NCI-H82 (cell line): Measurements from ENCODE around the gene ALOX15B.
"Not testable (repeated sequence)": the region's sequence is repeated elsewhere in the genome, so short reads cannot be mapped to it uniquely, and the experiment has no call there.

Experiments used
- DNase-seq: peaks from one replicate; lab custom pipeline; 2025; lab: John Stamatoyannopoulos, UW

Gene ALOX15B

DNA sequence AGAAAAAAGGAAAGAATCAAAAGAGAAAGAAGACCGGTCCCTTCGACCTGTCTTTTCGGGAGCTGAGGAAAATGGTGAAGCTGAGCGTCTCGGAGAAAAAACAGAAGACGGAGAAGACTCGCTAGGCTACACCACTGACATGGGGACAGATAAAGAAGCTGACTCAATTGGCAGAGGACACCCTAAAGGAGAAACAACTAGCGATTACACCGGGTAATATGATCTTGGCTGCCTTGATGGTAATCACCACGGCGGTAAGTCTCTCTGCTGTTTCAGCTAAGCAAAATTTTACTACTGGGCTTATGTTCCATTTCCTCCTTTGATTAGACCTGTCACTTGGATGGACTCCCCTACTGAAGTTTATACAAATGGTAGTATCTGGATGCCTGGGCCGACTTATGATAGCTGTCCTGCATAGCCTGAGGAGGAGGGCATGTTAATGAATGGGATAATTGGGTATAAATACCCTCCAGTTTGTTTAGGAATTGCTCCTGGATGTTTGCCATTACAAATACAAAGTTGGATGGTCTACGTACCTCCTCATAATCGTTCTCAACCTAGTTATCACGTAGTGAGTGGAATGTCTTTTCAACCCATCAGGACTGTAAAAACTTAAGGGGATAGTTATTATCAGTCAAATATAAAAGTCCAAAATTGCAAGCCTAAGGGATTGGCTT, 24.1 kb downstream of the ALOX15B start:
- DNase-seq = peak; percentile 46

- DNase-seq = peak; percentile 73
These were observed 25.1 kb downstream of the ALOX15B start for GRCh38 chr17:8063761-8064534.

- no peak for DNase-seq
These were observed 25.7 kb downstream of the ALOX15B start for GRCh38 chr17:8064561-8065019.

GRCh38 chr17:8066841-8067775, 28.2 kb downstream of the ALOX15B start:
- no peak for DNase-seq

DNA sequence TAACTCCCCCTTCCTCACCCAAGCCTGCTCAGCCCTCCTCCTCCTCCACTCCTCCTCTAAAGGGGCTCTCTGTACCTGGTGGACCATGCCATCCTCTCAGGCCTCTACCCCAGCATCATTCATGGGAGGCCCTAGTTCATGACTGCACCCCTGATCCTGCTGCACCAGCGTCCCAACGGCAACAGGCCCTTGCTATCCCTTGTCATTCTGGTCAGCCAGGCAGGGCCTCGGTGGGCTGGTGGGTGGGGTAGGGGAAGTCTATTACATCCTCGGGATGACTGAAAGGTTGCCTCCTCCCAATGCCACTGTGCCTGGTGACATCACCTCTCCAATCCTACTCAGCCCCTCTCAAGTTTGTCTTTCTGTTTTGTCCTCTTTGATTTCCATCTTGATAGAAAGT, 28.9 kb downstream of the ALOX15B start:
- no peak for DNase-seq

GRCh38 chr17:8068736-8069586, 30.1 kb downstream of the ALOX15B start:
- DNase-seq = no peak

GRCh38 chr17:8069587-8069860, 30.7 kb downstream of the ALOX15B start:
- DNase-seq = peak; percentile 29

DNA sequence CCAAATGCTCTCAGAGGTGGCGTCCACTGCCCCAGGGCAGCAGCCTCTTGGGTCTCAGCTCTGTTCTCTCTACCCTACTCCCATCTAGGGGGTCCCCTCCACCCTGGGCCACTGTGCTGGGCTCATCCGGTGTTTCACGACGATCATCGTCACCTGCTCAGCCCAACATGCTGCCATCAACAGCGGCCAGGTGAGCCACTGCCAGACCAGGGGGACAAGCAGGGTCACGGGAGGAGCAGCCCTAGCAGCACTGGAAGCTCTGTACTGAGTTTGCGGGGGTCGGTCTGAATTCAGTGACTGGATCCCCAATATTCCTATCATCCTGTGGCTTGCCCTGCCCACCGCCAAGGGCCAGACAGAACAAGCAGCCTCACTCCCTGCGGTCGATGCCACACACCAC, 32.6 kb downstream of the ALOX15B start:
- DNase-seq = no peak

GRCh38 chr17:8072341-8072728, 33.5 kb downstream of the ALOX15B start:
- DNase-seq = no peak

DNA sequence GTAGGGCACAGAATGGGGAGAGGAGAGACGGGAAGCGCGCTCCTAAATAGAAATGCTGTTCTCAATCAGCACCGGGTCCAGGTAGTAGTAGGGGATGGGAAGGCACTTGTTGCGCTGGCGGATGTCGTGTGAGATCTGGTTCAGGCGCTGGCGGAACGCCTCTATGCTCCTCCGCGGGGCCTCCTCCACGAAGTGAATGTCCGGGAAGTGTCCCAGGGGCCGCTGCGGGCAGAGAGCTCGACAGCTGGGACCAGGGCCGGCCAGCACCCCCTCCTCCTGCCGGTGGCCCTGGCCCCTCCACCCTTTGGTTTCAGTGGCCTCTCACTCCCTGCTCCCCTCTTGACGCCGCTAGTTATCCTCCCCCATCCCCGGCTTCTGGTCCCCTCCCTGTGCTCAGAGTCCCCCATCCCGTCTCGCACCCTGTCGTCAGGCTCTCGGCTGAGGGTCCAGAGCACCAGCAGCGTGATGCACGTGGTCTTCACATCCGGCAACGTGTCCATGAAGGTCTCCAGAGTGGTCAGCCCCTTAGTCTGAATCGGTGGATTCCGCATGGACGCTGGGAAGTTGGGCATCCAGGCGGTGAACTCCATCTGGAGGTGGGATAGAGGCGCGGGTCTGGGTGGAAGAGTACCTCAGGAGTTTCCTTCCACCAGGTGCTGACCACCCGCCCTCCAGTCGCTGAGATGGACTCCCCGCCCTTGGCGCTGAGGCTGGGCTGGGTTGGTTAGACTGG, 34.0 kb downstream of the ALOX15B start:
- no peak for DNase-seq

DNA sequence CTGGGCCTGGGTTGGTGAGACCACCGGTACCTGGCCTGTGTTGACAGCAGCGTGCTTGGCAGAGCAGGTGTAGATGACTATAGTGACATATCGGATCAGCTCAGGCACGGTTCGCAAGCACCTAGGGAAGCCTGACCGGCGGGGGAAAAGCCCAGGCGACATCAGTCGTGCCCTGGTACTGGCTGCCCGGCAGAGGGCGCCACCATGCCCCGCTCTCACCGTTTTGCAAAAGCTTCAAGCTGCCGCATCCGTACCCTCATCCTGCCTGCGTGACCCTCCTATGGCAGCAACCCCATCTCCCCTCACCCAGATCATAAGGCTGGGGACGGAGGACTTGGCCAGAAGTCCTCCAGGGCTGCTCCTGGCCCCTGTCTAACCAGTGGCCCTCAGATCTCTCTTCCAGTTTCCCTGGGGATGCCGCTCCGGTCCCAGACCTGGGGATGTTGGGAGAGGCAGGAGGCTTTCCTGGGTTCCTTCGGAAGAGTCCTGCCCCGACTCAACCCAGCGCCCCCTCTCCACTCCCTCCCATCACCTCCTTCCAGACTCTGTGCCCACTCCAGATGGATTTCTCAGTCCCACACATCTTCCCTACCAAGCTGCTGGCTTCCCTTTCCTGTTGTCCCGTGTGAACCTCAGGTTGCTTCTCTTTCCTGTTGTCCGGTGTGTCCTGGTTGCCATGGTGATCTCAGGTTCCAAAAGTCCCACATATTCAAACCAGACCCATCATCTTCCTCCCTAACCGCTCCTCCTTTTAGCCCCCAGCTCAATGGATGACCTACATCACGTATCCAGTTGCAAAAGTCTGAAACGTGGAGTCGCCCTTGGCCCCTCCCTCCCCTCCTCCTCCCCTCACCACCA, 35.0 kb downstream of the ALOX15B start:
- peak; percentile 91 for DNase-seq

DNA sequence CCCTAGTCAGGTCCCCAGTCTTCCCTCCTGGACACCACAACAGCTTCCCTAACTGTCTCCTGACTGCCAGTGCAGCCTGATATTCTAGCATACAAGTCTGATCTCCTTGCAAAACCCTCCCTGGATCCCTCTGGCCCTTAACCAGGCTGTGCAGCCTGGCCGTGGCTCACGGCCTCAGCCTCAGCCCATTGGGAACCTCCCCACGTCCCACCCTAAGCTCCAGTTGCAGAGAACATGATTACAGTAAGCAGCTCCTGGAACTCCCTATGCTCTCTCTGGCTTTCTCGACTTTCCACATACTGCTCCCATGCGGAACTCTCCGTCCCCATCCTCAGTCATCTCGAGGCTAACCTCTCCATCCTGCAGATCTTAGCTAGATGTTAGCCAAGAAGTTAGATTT, 35.7 kb downstream of the ALOX15B start:
- DNase-seq = no peak

GRCh38 chr17:8075081-8075480, 36.2 kb downstream of the ALOX15B start:
- DNase-seq = no peak

GRCh38 chr17:8075574-8076342, 36.9 kb downstream of the ALOX15B start:
- DNase-seq = no peak

- no peak for DNase-seq
These were observed 37.8 kb downstream of the ALOX15B start for GRCh38 chr17:8076502-8077266.

GRCh38 chr17:8077939-8078338, 39.1 kb downstream of the ALOX15B start:
- DNase-seq = not testable (repeated sequence)

DNA sequence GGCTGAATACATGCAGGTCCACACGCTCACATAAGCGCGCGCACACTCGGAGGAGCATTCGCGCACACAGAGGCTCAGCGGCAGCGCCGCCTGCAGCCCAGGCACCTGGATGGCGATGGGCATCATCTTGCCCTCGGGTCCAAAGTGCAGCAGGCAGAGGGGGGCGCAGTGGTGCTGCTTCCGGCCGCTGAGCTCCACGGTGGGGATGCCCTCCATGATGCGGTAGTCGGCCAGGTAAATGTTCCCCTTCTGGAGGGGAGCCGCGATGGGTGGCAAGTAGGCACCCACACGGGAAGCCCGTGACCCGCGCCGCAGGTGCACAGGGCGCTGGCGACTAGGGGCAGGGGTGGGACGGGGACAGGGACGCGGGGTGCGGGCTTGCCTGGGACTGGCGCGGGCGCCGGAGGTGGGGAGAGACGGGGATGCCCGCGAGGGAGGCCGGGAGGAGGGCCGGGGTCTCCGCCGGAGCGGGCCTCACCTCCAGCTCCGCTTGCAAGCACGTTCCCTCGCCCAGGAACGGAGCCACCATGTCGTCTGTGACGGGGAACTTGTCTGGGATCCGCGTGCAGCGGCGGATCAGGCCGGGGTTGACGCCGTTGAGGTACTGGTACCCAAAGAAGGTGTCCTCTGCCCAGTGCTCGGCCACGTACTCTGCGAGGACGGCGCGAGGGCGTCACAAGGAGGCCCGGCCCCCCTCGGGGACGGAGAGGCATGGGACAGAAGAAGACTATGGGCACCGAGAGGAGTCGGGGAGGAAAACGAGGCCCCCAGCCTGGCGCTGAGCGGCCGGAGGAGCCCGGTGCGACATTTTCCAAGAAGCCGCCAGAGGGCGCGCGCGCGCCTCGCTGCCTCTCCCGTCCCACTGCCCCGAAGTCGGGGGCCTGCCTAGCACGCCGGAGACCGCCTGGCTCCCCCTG, 40.7 kb downstream of the ALOX15B start:
- DNase-seq = peak; percentile 92
